NCI-H774 (cell line): ENCODE results near the gene SYCP3.
"Not testable (repeated sequence)": the region's sequence is repeated elsewhere in the genome, so short reads cannot be mapped to it uniquely, and the experiment has no call there.

Source experiments
- DNase-seq: peaks from one replicate; lab custom pipeline; 2025; lab: John Stamatoyannopoulos, UW

Gene SYCP3

DNA sequence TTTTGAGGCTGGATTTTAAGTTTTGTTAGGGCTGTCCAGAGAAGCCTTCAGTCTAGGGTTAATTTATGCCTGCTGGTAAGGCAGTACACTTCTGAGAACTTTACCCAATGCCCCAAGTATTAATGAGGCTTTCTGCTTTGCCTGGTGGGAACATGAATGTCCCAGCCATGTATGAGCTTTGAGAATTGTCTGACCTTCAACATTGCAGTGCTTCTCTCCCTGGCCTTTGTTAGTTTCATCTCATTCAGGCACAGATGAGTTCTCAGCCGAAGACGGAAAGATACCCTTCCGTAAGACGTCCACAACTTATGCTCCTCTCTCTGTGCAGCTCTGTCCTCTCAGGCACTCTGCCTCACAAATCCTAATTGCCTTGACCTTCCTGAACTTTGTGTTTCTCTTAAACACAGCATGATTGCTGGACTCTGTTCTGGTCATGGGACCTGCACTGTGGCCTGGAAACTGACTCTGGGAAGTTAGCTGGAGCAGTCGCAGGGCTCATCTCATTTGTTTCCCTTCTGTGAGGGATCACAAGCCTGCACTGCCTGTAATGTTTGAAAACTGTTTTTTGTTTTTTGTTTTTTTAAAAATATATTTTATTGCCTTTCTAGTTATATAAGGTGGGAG lies 26.1 kb downstream of the SYCP3 start:
- DNase-seq = no peak

DNA sequence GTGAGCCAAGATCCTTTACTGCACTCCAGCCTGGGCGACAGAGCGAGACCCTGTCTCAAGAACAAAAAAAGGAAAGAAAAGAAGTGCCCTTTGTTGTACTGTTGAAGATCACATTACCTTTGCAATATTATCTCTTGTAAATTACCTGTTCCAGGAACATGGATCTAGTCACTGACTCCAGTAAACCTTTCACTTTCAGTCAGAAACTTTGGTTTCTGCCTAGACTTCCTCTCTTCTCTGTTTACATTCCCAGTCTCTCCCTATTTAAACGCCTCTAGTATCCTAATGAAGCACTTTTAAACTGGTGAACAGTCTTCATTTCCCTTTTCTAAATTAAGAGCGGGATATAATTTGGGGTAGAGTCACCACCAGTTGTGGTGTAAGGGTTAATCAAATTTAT lies 29.0 kb downstream of the SYCP3 start:
- no peak for DNase-seq

DNA sequence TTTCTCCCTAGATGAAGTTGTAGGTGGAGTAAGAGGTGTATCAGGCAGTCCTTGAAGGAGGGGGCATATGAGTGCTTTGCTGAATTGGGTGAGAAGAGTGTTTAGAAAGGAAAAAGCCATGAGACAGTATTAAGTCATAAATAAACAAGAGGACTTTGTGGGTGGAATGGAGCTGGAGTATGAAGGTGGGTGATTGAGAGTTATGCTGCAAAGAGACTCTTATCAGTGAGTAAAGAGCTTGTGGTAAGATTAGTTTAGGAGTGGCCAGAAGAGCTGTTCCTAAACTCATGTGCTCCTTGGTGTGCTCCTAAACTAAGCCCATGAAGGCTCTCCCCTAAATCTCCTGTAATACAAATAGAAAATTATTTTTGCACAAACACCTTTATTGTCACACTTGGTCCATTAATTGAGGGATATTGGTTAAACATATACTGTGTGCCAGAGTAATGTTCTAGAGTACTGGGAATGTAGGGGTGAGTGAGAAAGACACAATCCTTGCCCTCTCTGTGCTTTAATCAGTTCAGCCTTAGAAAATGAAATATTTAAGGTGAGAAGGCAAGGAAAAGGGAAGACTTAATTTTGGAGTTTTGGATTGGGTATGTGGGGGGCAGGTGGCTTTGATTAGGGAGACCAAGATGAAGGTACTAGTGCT lies 32.0 kb downstream of the SYCP3 start:
- no peak for DNase-seq

DNA sequence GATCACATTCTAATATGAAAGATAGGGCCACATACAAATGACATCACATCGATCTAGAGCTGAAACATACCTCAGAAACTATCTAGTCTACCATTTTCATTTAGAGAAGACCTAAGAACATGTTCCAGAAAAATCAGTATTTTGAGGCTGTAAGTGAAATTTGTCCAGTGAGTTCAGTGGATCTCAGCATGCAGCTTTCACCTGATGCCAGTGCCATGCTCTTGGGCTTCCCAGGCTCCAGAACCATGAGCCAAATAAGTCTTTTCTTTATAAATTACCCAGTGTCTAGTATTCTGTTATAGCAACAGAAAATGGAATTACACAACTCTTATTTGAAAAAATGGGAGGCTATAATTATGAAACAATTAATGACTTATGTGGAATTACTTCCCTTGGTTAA lies 32.9 kb downstream of the SYCP3 start:
- no peak for DNase-seq

DNA sequence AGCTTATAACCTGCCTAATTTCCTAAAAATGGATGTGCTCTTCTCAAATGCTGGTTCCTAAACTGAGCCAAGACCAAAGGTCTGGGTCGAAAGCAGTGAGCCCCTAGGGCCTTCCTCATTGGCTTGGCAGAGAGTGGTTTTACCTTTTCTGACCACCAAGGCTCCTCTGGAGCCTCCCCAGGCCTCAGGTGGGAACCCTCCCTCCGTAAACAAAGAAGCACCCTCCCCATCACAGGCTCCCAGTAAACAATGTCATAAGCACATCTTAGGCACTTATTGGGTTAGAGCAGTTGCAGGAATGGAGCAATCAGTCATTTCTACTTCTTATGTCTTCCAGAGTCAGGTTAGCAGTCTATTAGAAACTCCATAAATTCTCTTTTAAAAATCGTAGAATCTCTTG lies 35.8 kb downstream of the SYCP3 start:
- no peak for DNase-seq

DNA sequence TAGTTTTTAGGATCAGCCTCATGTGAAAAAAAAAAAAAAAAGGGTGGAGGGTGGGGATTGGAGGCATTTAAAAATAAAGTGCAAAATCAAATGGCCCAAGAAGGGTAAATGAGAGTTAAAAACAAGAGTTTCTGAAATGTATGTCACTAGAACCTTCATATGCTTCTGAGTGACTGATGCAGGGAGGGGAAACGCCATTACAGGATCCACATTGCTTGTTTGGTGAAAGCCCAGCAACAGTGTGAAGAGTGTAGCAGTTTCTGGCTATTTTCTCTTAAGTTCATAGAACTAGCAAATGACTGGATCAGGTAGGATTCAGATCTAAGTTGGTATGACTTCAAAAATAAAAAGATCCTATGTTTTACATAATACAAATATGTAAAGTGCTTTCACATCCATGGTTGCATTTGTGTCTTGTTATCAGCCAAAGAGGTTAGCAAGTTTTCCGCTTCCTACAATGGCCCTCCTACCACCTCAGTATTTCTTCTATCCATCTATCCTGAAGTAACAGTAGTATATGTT lies 38.9 kb downstream of the SYCP3 start:
- no peak for DNase-seq

- no peak for DNase-seq
Observed at GRCh38 chr12:101698800-101699347, 40.4 kb downstream of the SYCP3 start.

DNA sequence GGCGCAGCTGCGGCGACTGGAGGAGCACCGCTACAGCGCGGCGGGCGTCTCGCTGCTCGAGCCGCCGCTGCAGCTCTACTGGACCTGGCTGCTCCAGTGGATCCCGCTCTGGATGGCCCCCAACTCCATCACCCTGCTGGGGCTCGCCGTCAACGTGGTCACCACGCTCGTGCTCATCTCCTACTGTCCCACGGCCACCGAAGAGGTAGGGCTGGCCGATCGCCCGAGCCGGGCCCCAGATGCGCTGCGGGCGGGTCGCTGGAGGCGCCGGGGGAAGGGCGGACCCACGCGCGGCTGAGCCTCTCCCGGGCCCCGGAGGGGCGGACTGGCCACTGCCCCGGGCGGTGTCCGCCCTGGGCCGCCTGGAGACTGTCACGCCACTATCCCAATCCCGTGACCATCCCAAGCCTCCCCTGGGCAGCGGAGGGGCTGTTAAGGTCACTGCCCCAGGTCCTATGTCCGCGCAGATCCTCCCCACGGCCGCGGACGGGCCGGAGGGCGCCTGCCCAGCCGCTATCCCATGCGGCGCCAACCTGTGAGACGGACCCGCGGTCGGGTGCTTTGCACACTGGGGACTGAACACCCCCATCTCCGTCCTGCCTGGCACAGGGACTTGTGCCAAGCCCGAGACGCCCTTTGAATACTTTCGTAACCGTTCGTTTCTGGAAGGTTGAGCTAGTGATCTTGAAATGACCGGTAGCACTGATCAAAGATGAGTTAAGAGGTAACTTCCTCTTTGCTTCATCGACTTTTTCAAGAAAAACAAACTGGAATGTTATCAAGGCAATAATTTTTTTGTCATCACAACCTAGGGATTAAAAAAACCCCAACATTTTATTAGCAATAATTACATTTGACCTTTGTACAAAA lies 41.1 kb downstream of the SYCP3 start:
- peak; percentile 8 for DNase-seq

- DNase-seq = peak; percentile 73
Observed at GRCh38 chr12:101697197-101697929, 41.9 kb downstream of the SYCP3 start, which contains the start of gene CHPT1. Gene CHPT1, plus strand, starts transcription at chr12:101697640. Its CDS starts 222 bp downstream, at chr12:101697862.

GRCh38 chr12:101696251-101697196 lies 42.7 kb downstream of the SYCP3 start:
- DNase-seq = no peak

DNA sequence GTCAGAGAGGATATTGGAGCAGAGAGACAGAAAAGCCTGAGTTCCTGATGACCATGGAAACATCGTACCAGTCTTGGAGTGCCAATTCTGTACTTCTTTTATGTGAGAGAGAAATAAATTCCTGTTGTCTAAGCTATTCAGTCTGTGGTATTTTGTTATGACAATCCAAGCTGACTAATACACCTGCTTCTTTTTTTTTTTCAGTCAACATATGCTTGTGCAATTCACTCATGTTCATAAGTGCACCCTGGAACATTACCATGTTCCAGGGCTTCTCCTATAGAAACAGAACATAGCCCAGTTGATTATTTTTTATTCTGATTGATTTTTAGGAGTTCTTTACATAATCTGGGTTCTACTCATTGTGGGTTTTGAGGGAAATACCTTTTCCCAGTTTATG lies 43.6 kb downstream of the SYCP3 start:
- DNase-seq = no peak

DNA sequence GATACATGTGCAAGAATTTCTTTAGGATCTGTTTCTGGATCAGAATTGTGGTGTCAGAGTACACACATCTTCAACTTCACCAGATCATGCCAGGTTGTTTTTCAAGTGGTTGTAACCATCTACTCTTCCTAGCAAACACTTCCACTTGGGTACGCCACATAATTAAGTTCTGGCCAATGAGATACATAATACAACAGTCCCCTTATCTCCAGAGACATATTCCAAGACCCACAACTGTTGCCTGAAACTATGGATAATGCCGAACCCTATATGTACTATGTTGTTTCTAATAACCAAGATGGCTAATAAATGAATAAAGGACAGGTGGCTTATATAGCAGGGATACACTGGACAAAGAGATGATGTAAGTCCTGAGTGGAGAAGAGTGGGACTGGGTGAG lies 44.3 kb downstream of the SYCP3 start:
- no peak for DNase-seq

- no peak for DNase-seq
Observed at GRCh38 chr12:101694297-101694848, 44.9 kb downstream of the SYCP3 start.

- no peak for DNase-seq
Observed at GRCh38 chr12:101691503-101692096, 47.7 kb downstream of the SYCP3 start.

DNA sequence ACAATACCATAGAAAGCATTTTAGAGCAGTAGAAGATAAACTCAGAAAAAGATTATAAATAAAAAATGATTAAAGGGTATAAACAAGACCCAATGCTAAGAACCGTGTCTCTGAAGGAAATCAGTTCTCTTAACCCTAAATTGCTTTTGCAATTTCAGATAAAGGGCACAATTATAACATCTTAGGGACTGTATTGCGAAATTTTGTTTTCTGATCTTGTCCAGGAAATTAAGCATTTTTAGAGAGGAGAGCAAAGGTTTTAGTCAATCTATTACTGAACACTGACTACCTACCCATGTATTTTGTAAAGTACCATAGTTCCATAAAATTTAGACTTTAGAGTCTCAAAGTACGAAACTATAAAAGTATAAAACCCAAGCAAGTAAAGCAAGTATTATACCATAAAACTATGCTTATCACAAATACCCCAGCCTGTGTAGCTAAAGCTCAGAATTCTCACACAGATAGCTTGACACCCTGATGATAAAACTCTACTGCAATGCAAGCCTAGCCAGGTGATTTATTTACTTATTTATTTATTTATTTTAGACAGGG lies 48.6 kb downstream of the SYCP3 start:
- no peak for DNase-seq

GRCh38 chr12:101686176-101686575 lies 53.1 kb downstream of the SYCP3 start:
- no peak for DNase-seq

- DNase-seq = no peak
Observed at GRCh38 chr12:101685092-101685491, 54.2 kb downstream of the SYCP3 start.

- DNase-seq = not testable (repeated sequence)
Observed at GRCh38 chr12:101681627-101682026, 57.6 kb downstream of the SYCP3 start.

DNA sequence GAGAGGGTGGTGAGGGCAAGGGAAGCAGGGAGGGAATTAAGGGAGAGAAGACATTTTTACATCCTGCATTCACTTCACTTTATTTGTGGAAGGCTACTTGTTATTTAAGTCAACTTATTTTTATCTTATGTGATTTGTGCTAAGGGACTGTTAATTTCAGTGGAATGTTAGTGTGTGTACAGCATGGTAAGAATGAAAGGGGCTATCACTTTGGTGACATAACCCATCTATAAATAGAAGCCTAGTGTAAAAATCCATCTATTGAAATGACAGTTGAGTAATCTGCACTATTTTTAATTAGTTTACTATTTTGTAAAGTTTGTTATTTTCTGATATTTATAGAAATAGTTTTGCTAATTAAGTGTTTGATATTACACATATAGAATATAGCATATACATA lies 58.6 kb downstream of the SYCP3 start:
- no peak for DNase-seq

- DNase-seq = no peak
Observed at GRCh38 chr12:101680240-101680639, 59.0 kb downstream of the SYCP3 start.
